HEK293 (cell line): ENCODE measurements around the gene IPO11.

Experiments
- CTCF ChIP-seq: fragments of 450-650 bp; formaldehyde crosslinking; IDR thresholded peaks from 2 replicates; pipeline ENCODE4 v1.5.1; 2016; ENCODE audit warnings: missing biosample characterization, missing genetic modification characterization
- GFI1B ChIP-seq: fragments of 450-650 bp; formaldehyde crosslinking; IDR thresholded peaks from 2 replicates; pipeline ENCODE4 v1.5.1; 2016; ENCODE audit warnings: missing biosample characterization, missing genetic modification characterization
- KLF10 ChIP-seq: fragments of 450-650 bp; IDR thresholded peaks from 2 replicates; pipeline ENCODE4 v1.5.1; 2018; ENCODE audit warnings: missing biosample characterization, mild to moderate bottlenecking, missing genetic modification characterization
- TCF7L2 ChIP-seq: IDR thresholded peaks from 2 replicates; pipeline ENCODE4 v1.6.1; 2011; ENCODE audit warnings: low read depth, mild to moderate bottlenecking, inconsistent platforms, low read length, moderate library complexity, borderline replicate concordance
- YY1 ChIP-seq: fragments of 450-650 bp; formaldehyde crosslinking; IDR thresholded peaks from 2 replicates; pipeline ENCODE4 v1.5.1; 2018; ENCODE audit warnings: missing biosample characterization, missing genetic modification characterization
- ZBTB17 ChIP-seq: fragments of 450-650 bp; formaldehyde crosslinking; IDR thresholded peaks from 2 replicates; pipeline ENCODE4 v1.5.1; 2016; ENCODE audit warnings: missing biosample characterization, missing genetic modification characterization
- ZFP37 ChIP-seq: fragments of 450-650 bp; formaldehyde crosslinking; IDR thresholded peaks from 2 replicates; pipeline ENCODE4 v1.5.1; 2016; ENCODE audit warnings: missing biosample characterization, missing genetic modification characterization
- ZNF24 ChIP-seq: fragments of 450-650 bp; formaldehyde crosslinking; IDR thresholded peaks from 2 replicates; pipeline ENCODE4 v1.5.1; 2016; ENCODE audit warnings: missing biosample characterization, missing genetic modification characterization
- TF ChIP-seq, protein P1 (sequence below): fragments of 450-650 bp; formaldehyde crosslinking; IDR thresholded peaks from 2 replicates; pipeline ENCODE4 v1.5.1; 2016; ENCODE audit warnings: missing biosample characterization, missing genetic modification characterization
- TF ChIP-seq, protein P2 (sequence below): fragments of 450-650 bp; formaldehyde crosslinking; IDR thresholded peaks from 2 replicates; pipeline ENCODE4 v1.5.1; 2016; ENCODE audit warnings: missing biosample characterization, missing genetic modification characterization
- TF ChIP-seq, protein P3 (sequence below): fragments of 450-650 bp; formaldehyde crosslinking; IDR thresholded peaks from 2 replicates; pipeline ENCODE4 v1.5.1; 2016; ENCODE audit warnings: missing biosample characterization, missing genetic modification characterization

GRCh38 chr5:62558941-62559340 is 146.4 kb downstream of the IPO11 start:
- TF ChIP-seq ZNF24 (tag by site-specific recombination) = no peak
- no peak for TF ChIP-seq ZBTB17
- no peak for TF ChIP-seq CTCF (tag by site-specific recombination)
- TF ChIP-seq, protein P1, sequence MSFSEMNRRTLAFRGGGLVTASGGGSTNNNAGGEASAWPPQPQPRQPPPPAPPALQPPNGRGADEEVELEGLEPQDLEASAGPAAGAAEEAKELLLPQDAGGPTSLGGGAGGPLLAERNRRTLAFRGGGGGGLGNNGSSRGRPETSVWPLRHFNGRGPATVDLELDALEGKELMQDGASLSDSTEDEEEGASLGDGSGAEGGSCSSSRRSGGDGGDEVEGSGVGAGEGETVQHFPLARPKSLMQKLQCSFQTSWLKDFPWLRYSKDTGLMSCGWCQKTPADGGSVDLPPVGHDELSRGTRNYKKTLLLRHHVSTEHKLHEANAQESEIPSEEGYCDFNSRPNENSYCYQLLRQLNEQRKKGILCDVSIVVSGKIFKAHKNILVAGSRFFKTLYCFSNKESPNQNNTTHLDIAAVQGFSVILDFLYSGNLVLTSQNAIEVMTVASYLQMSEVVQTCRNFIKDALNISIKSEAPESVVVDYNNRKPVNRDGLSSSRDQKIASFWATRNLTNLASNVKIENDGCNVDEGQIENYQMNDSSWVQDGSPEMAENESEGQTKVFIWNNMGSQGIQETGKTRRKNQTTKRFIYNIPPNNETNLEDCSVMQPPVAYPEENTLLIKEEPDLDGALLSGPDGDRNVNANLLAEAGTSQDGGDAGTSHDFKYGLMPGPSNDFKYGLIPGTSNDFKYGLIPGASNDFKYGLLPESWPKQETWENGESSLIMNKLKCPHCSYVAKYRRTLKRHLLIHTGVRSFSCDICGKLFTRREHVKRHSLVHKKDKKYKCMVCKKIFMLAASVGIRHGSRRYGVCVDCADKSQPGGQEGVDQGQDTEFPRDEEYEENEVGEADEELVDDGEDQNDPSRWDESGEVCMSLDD (tag by site-specific recombination) = no peak
- no peak for TF ChIP-seq ZFP37 (tag by site-specific recombination)
- TF ChIP-seq, protein P2, sequence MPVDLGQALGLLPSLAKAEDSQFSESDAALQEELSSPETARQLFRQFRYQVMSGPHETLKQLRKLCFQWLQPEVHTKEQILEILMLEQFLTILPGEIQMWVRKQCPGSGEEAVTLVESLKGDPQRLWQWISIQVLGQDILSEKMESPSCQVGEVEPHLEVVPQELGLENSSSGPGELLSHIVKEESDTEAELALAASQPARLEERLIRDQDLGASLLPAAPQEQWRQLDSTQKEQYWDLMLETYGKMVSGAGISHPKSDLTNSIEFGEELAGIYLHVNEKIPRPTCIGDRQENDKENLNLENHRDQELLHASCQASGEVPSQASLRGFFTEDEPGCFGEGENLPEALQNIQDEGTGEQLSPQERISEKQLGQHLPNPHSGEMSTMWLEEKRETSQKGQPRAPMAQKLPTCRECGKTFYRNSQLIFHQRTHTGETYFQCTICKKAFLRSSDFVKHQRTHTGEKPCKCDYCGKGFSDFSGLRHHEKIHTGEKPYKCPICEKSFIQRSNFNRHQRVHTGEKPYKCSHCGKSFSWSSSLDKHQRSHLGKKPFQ (tag by site-specific recombination) = no peak
- no peak for TF ChIP-seq TCF7L2
- no peak for TF ChIP-seq KLF10 (tag by site-specific recombination)
- TF ChIP-seq YY1 (tag by site-specific recombination) = no peak
- TF ChIP-seq, protein P3, sequence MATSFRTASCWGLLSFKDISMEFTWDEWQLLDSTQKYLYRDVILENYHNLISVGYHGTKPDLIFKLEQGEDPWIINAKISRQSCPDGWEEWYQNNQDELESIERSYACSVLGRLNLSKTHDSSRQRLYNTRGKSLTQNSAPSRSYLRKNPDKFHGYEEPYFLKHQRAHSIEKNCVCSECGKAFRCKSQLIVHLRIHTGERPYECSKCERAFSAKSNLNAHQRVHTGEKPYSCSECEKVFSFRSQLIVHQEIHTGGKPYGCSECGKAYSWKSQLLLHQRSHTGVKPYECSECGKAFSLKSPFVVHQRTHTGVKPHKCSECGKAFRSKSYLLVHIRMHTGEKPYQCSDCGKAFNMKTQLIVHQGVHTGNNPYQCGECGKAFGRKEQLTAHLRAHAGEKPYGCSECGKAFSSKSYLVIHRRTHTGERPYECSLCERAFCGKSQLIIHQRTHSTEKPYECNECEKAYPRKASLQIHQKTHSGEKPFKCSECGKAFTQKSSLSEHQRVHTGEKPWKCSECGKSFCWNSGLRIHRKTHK = no peak
- no peak for TF ChIP-seq GFI1B (tag by site-specific recombination)
